ENCODE results near the gene PLCD3.

DNA sequence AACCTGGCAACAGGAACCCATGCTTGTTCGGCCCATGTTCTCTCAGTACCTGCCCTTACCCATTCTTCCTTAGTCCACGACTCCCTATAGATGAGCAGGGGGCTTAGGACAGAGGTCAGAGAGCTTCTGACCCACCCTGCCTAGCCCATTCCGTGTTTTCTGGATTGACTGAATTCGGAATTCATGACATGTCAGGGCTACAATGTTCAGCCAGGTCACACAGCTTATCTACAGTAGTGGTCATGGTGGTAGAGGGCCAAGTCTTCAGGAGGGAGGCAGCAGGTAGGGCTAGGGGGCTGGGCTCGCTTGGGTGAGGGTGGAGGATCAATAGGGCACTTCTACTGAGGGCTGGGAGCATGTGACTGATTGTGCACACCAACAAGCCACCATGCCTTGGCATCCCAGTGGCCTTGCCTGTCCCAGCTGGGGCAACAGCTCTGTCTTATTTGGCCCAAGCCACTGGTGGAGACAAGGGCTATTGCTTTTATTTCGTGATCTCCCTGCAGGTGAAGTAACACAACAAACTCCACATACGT lies 32.5 kb upstream of the PLCD3 start:
- TF ChIP-seq CTCF (IDR thresholded peaks at IDR 0.05) = no peak
- no peak for TF ChIP-seq POLR2A (IDR thresholded peaks at IDR 0.05)
